HG03457 (cell line): Measurements from ENCODE around the gene TRIM58.

Experiments
- ATAC-seq: cut with Tn5 transposase; IDR thresholded peaks from one replicate; pipeline ENCODE4 v1.9.1; 2021; ENCODE audit warnings: moderate number of reproducible peaks; ENCODE audit not compliant: unreplicated experiment

TRIM58 gene

GRCh38 chr1:247857069-247857984 lies at the start of gene TRIM58:
TRIM58 (plus strand) TSS chr1:247857187; CDS start chr1:247857247, 60 bp downstream.
- ATAC-seq: no peak

- no peak for ATAC-seq
Observed at GRCh38 chr1:247812637-247813036, 44.4 kb upstream of the TRIM58 start.

GRCh38 chr1:247822060-247822459 lies 34.9 kb upstream of the TRIM58 start:
- ATAC-seq: no peak

- no peak for ATAC-seq
Observed at GRCh38 chr1:247824023-247824422, 33.0 kb upstream of the TRIM58 start, which contains the start of gene OR14A16. OR14A16 (minus strand) TSS chr1:247824119; CDS start chr1:247815729, 8,390 bp downstream.

- no peak for ATAC-seq
Observed at GRCh38 chr1:247825362-247825761, 31.6 kb upstream of the TRIM58 start.

- no peak for ATAC-seq
Observed at GRCh38 chr1:247829656-247830055, 27.3 kb upstream of the TRIM58 start.

GRCh38 chr1:247833601-247834000 lies 23.4 kb upstream of the TRIM58 start:
- no peak for ATAC-seq

GRCh38 chr1:247840818-247841217 lies 16.2 kb upstream of the TRIM58 start:
- no peak for ATAC-seq

- no peak for ATAC-seq
Observed at GRCh38 chr1:247841796-247842195, 15.2 kb upstream of the TRIM58 start, which contains the start of gene OR11L1. OR11L1 (minus strand) TSS chr1:247841896; CDS start chr1:247841896, 0 bp downstream.

GRCh38 chr1:247843411-247843810 lies 13.6 kb upstream of the TRIM58 start:
- no peak for ATAC-seq

- no peak for ATAC-seq
Observed at GRCh38 chr1:247845011-247845692, 11.8 kb upstream of the TRIM58 start.

- ATAC-seq: no peak
Observed at GRCh38 chr1:247845693-247846017, 11.3 kb upstream of the TRIM58 start.

- no peak for ATAC-seq
Observed at GRCh38 chr1:247848346-247848745, 8.6 kb upstream of the TRIM58 start.

- no peak for ATAC-seq
Observed at GRCh38 chr1:247849616-247850015, 7.4 kb upstream of the TRIM58 start.

GRCh38 chr1:247854899-247855545 lies 2.0 kb upstream of the TRIM58 start:
- no peak for ATAC-seq

GRCh38 chr1:247855911-247856310 lies 1.1 kb upstream of the TRIM58 start:
- no peak for ATAC-seq

- ATAC-seq: no peak
Observed at GRCh38 chr1:247857985-247858619, 1.1 kb downstream of the TRIM58 start.

- ATAC-seq: no peak
Observed at GRCh38 chr1:247862756-247863155, 5.8 kb downstream of the TRIM58 start.

GRCh38 chr1:247864644-247865043 lies 7.7 kb downstream of the TRIM58 start:
- ATAC-seq: no peak

- ATAC-seq: no peak
Observed at GRCh38 chr1:247865416-247865815, 8.4 kb downstream of the TRIM58 start.

GRCh38 chr1:247883346-247883745 lies 26.4 kb downstream of the TRIM58 start:
- no peak for ATAC-seq
